Measurements from ENCODE around the gene CALD1. TPM values are rescaled to one million over a fixed set of nuclear protein-coding genes. Genes with fewer than 3 reads are reported as not detected.

CALD1 gene
- total and polyA plus RNA-seq, 7 donors = 16.8 to 59.5 (median 25.0) TPM

GRCh38 chr7:134758981-134759380 lies 20.5 kb upstream of the CALD1 start:
- DNase-seq = no peak
- H3K27ac ChIP-seq = no peak overlapping the region
- intact Hi-C loops (cut with DNase I) = no loop called here

GRCh38 chr7:134761266-134761665 lies 18.2 kb upstream of the CALD1 start:
- Histone ChIP-seq H3K4me1 (peaks cover 10% of the 10 kb centered on the region), H3K4me3 (no peak overlapping the region), H3K27me3 (ENCODE audit: insufficient read depth in 3 of 3, low read length in 2 of 3) (no peaks in the 10 kb centered on the region), H3K36me3 (ENCODE audit: insufficient read depth in 1 of 2, low read depth in 1 of 2) (no peaks in the 10 kb centered on the region), H3K27ac (no peak overlapping the region), H3K9me3 (no peaks in the 10 kb centered on the region)
- ATAC-seq (no peak), DNase-seq (no peak)
- no peak for TF ChIP-seq CTCF (IDR thresholded peaks at IDR 0.05)
- intact Hi-C loops (cut with DNase I) = no loop called here
- WGBS, 3 donors = 50 to 60% (median 58%) methylated on average over 5 of the region's 5 CpGs

More at GRCh38 chr7:134758981-134759380, 20.5 kb upstream of the CALD1 start:
- no peak for TF ChIP-seq CTCF (IDR thresholded peaks at IDR 0.05)
- H3K9me3 ChIP-seq = no peaks in the 10 kb centered on the region
- no peaks in the 10 kb centered on the region for H3K27me3 ChIP-seq (ENCODE audit: insufficient read depth in 3 of 3, low read length in 2 of 3)
- ATAC-seq = no peak
- H3K4me1 ChIP-seq = peaks cover 10% of the 10 kb centered on the region
- H3K4me3 ChIP-seq = no peak overlapping the region
- 37 to 55% (median 50%) methylated on average over 1 of the region's 1 CpG for WGBS, 3 donors
- no peaks in the 10 kb centered on the region for H3K36me3 ChIP-seq (ENCODE audit: insufficient read depth in 1 of 2, low read depth in 1 of 2)

GRCh38 chr7:134763960-134764359 lies 15.5 kb upstream of the CALD1 start:
- no peaks in the 10 kb centered on the region for H3K27me3 ChIP-seq (ENCODE audit: insufficient read depth in 3 of 3, low read length in 2 of 3)
- H3K27ac ChIP-seq = no peak overlapping the region
- ATAC-seq = no peak
- H3K4me3 ChIP-seq = no peak overlapping the region
- no peaks in the 10 kb centered on the region for H3K36me3 ChIP-seq (ENCODE audit: insufficient read depth in 1 of 2, low read depth in 1 of 2)
- 48 to 63% (median 58%) methylated on average over 1 of the region's 1 CpG for WGBS, 3 donors
- DNase-seq = no peak
- no peaks in the 10 kb centered on the region for H3K9me3 ChIP-seq
- TF ChIP-seq CTCF (IDR thresholded peaks at IDR 0.05) = no peak
- H3K4me1 ChIP-seq = peaks cover 10% of the 10 kb centered on the region
- intact Hi-C loops (cut with DNase I) = no loop called here

- no peaks in the 10 kb centered on the region for H3K9me3 ChIP-seq
- WGBS, 3 donors = 88 to 97% (median 88%) methylated on average over 1 of the region's 1 CpG
- no peaks in the 10 kb centered on the region for H3K36me3 ChIP-seq (ENCODE audit: insufficient read depth in 1 of 2, low read depth in 1 of 2)
- ATAC-seq (no peak), DNase-seq (no peak)
- H3K27me3 ChIP-seq (ENCODE audit: insufficient read depth in 3 of 3, low read length in 2 of 3) = no peaks in the 10 kb centered on the region
- peaks cover 10% of the 10 kb centered on the region for H3K4me1 ChIP-seq
- TF ChIP-seq CTCF (IDR thresholded peaks at IDR 0.05) = no peak
- H3K4me3 ChIP-seq = no peak overlapping the region
- intact Hi-C loops (cut with DNase I) = no loop called here
- H3K27ac ChIP-seq = no peak overlapping the region
Observed at GRCh38 chr7:134764365-134764764, 15.1 kb upstream of the CALD1 start.

GRCh38 chr7:134766779-134767519 lies 12.5 kb upstream of the CALD1 start:
- Histone ChIP-seq H3K9me3 (no peaks in the 10 kb centered on the region), H3K4me3 (no peak overlapping the region), H3K4me1 (peaks cover 3% of the 10 kb centered on the region), H3K36me3 (ENCODE audit: insufficient read depth in 1 of 2, low read depth in 1 of 2) (no peaks in the 10 kb centered on the region), H3K27me3 (ENCODE audit: insufficient read depth in 3 of 3, low read length in 2 of 3) (no peaks in the 10 kb centered on the region), H3K27ac (peak overlapping the region; percentile 11)
- ATAC-seq = peak in 1 of 4 donors; percentile 30
- no peak for DNase-seq
- intact Hi-C loops (cut with DNase I) = no loop called here
- no peak for TF ChIP-seq CTCF (IDR thresholded peaks at IDR 0.05)
- 45 to 52% (median 46%) methylated on average over 15 of the region's 15 CpGs for WGBS, 3 donors

Data from psoas muscle (tissue), 8 donors.